Activated CD4-positive, CD25-positive, alpha-beta regulatory T cell (primary cell): ENCODE results near the gene SNX32.

Source experiments
- DNase-seq, 4 experiments: peaks; one replicate each; lab custom pipeline; 2025; lab: John Stamatoyannopoulos, UW

The SNX32 gene

GRCh38 chr11:65797711-65798110 lies 36.1 kb upstream of the SNX32 start:
- no peak for DNase-seq

- DNase-seq, result no peak
These were observed 34.9 kb upstream of the SNX32 start for GRCh38 chr11:65798882-65799281.

- DNase-seq, result no peak
These were observed 32.4 kb upstream of the SNX32 start for GRCh38 chr11:65801153-65801987.

GRCh38 chr11:65802841-65803240 lies 30.9 kb upstream of the SNX32 start:
- no peak for DNase-seq

GRCh38 chr11:65803797-65804492 lies 29.8 kb upstream of the SNX32 start:
- no peak for DNase-seq

GRCh38 chr11:65806979-65807378 lies 26.8 kb upstream of the SNX32 start:
- no peak for DNase-seq

GRCh38 chr11:65808744-65809341 lies 24.9 kb upstream of the SNX32 start:
- DNase-seq, result no peak

- DNase-seq, result no peak
These were observed 24.3 kb upstream of the SNX32 start for GRCh38 chr11:65809496-65809895.

GRCh38 chr11:65810046-65810868 lies 23.5 kb upstream of the SNX32 start:
- no peak for DNase-seq

GRCh38 chr11:65811764-65812475 lies 21.8 kb upstream of the SNX32 start:
- no peak for DNase-seq

- DNase-seq, result no peak
These were observed 19.4 kb upstream of the SNX32 start for GRCh38 chr11:65814131-65814985.

GRCh38 chr11:65814986-65815565 lies 18.7 kb upstream of the SNX32 start:
- DNase-seq, result no peak

GRCh38 chr11:65816696-65817095 lies 17.1 kb upstream of the SNX32 start:
- DNase-seq, result no peak

GRCh38 chr11:65817312-65817834 lies 16.4 kb upstream of the SNX32 start:
- no peak for DNase-seq

GRCh38 chr11:65817835-65818680 lies 15.7 kb upstream of the SNX32 start:
- peak; percentile 92 to 98 (median 96) for DNase-seq

- DNase-seq, result no peak
These were observed 12.7 kb upstream of the SNX32 start for GRCh38 chr11:65821107-65821506.

GRCh38 chr11:65822776-65823528 lies 10.8 kb upstream of the SNX32 start:
- no peak for DNase-seq
